NCI-H128 (cell line): ENCODE results near the gene ORC4.

Experiments used
- DNase-seq: peaks from one replicate; lab custom pipeline; 2025; ENCODE audit not compliant: unreplicated experiment; lab: John Stamatoyannopoulos, UW

ORC4 gene

GRCh38 chr2:147937744-147938349 lies 82.7 kb downstream of the ORC4 start:
- DNase-seq = no peak

- DNase-seq = no peak
Measured at GRCh38 chr2:147934881-147935620, 85.5 kb downstream of the ORC4 start.

- DNase-seq = no peak
Measured at GRCh38 chr2:147933931-147934330, 86.6 kb downstream of the ORC4 start.

- DNase-seq = no peak
Measured at GRCh38 chr2:147927053-147927588, 93.4 kb downstream of the ORC4 start.

GRCh38 chr2:147925886-147926285 lies 94.7 kb downstream of the ORC4 start:
- no peak for DNase-seq

- DNase-seq = no peak
Measured at GRCh38 chr2:147924647-147925046, 95.9 kb downstream of the ORC4 start.

GRCh38 chr2:147923846-147924245 lies 96.7 kb downstream of the ORC4 start:
- no peak for DNase-seq

- no peak for DNase-seq
Measured at GRCh38 chr2:147917161-147917560, 103.4 kb downstream of the ORC4 start.

- no peak for DNase-seq
Measured at GRCh38 chr2:147916723-147917122, 103.8 kb downstream of the ORC4 start.

- DNase-seq = no peak
Measured at GRCh38 chr2:147916067-147916466, 104.5 kb downstream of the ORC4 start.

GRCh38 chr2:147913701-147914480 lies 106.6 kb downstream of the ORC4 start:
- no peak for DNase-seq

- DNase-seq = no peak
Measured at GRCh38 chr2:147910990-147911473, 109.5 kb downstream of the ORC4 start.

GRCh38 chr2:147909178-147909577 lies 111.4 kb downstream of the ORC4 start:
- DNase-seq = no peak

- DNase-seq = no peak
Measured at GRCh38 chr2:147904051-147904450, 116.5 kb downstream of the ORC4 start.

- no peak for DNase-seq
Measured at GRCh38 chr2:147888680-147889079, 131.9 kb downstream of the ORC4 start.

- DNase-seq = no peak
Measured at GRCh38 chr2:147886136-147886535, 134.4 kb downstream of the ORC4 start.

GRCh38 chr2:147884830-147885229 lies 135.7 kb downstream of the ORC4 start:
- DNase-seq = no peak

GRCh38 chr2:147882631-147883030 lies 137.9 kb downstream of the ORC4 start:
- DNase-seq = no peak
